ENCODE data around the gene B3GALT6.
"Not testable (repeated sequence)": the region's sequence is repeated elsewhere in the genome, so short reads cannot be mapped to it uniquely, and the experiment has no call there.

The B3GALT6 gene

GRCh38 chr1:1189111-1189510 is 42.9 kb upstream of the B3GALT6 start:
- no peak overlapping the region for H3K4me3 ChIP-seq (ENCODE audit: low read depth, low read length)
- no peak for TF ChIP-seq CTCF (IDR thresholded peaks at IDR 0.05; ENCODE audit: low read depth, low read length, missing control alignments)
- no peak for DNase-seq (ENCODE audit: low read depth)

- TF ChIP-seq CTCF (IDR thresholded peaks at IDR 0.05; ENCODE audit: low read depth, low read length, missing control alignments) = no peak
- H3K4me3 ChIP-seq (ENCODE audit: low read depth, low read length) = no peak overlapping the region
- DNase-seq (ENCODE audit: low read depth) = no peak
Measured at GRCh38 chr1:1191734-1192133, 40.3 kb upstream of the B3GALT6 start.

GRCh38 chr1:1194723-1195122 is 37.3 kb upstream of the B3GALT6 start:
- no peak for DNase-seq (ENCODE audit: low read depth)
- TF ChIP-seq CTCF (IDR thresholded peaks at IDR 0.05; ENCODE audit: low read depth, low read length, missing control alignments) = no peak

GRCh38 chr1:1195726-1196125 is 36.3 kb upstream of the B3GALT6 start:
- not testable (repeated sequence) for DNase-seq (ENCODE audit: low read depth); H3K4me3 ChIP-seq (ENCODE audit: low read depth, low read length)

More at GRCh38 chr1:1194723-1195122, 37.3 kb upstream of the B3GALT6 start:
- no peak overlapping the region for H3K4me3 ChIP-seq (ENCODE audit: low read depth, low read length)

GRCh38 chr1:1196431-1197187 is 35.4 kb upstream of the B3GALT6 start:
- no peak for DNase-seq (ENCODE audit: low read depth)
- TF ChIP-seq CTCF (IDR thresholded peaks at IDR 0.05; ENCODE audit: low read depth, low read length, missing control alignments) = no peak

GRCh38 chr1:1197188-1197500 is 34.9 kb upstream of the B3GALT6 start:
- H3K4me3 ChIP-seq (ENCODE audit: low read depth, low read length) = no peak overlapping the region
- no peak for DNase-seq (ENCODE audit: low read depth)
- TF ChIP-seq CTCF (IDR thresholded peaks at IDR 0.05; ENCODE audit: low read depth, low read length, missing control alignments) = no peak

More at GRCh38 chr1:1196431-1197187, 35.4 kb upstream of the B3GALT6 start:
- H3K4me3 ChIP-seq (ENCODE audit: low read depth, low read length) = no peak overlapping the region

- no peak overlapping the region for H3K4me3 ChIP-seq (ENCODE audit: low read depth, low read length)
- no peak for DNase-seq (ENCODE audit: low read depth)
- no peak for TF ChIP-seq CTCF (IDR thresholded peaks at IDR 0.05; ENCODE audit: low read depth, low read length, missing control alignments)
Measured at GRCh38 chr1:1197551-1198422, 34.2 kb upstream of the B3GALT6 start.

Measured in GM12864 (cell line).